Transverse colon (tissue), 3 donors: ENCODE results near the gene SLC22A1.

ENCODE experiments used
- EP300 ChIP-seq: sonication (generic); formaldehyde crosslinking; IDR thresholded peaks from one replicate; pipeline ENCODE4 v1.6.1; 2017; ENCODE audit warnings: antibody characterized with exemption, low read depth
- POLR2A ChIP-seq: fragments of 450-650 bp; IDR thresholded peaks from one replicate; pipeline ENCODE4 v1.6.1; 2016; ENCODE audit warnings: antibody characterized with exemption, mild to moderate bottlenecking, moderate library complexity
- TF ChIP-seq, protein P1 (sequence below), 5 experiments: fragments of 200-600 bp in 3 of 5; fragments of 450-650 bp in 2 of 5; sonication (generic) in 3 of 5; IDR thresholded peaks; 1 replicate in 2 of 5; 2 replicates in 3 of 5; pipeline ENCODE4 v1.5.1; 2016 to 2017; ENCODE audit warnings: antibody characterized with exemption in 5 of 5, inconsistent platforms in 3 of 5, mild to moderate bottlenecking in 2 of 5, moderate library complexity in 1 of 5

DNA sequence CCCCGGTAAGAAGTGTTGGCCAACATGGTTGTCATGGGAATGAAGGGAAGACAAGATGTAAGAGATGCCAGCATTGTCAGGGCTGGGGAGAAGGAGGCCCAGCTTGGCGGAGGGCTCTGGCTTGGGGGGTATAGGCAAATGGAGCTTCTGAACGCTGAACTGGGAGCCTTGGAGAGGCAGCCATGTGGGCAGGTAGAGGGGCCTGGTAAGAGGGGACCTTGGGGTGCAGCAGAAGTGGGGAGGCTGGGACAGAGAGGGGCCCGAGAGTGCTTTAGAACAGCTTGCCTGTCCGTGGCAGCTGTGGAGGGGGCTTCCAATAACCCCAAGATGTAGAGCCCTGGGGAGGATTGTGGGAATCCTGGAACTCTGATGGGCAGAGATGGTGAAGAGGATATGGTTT, 3.0 kb downstream of the SLC22A1 start:
- TF ChIP-seq, protein P1, sequence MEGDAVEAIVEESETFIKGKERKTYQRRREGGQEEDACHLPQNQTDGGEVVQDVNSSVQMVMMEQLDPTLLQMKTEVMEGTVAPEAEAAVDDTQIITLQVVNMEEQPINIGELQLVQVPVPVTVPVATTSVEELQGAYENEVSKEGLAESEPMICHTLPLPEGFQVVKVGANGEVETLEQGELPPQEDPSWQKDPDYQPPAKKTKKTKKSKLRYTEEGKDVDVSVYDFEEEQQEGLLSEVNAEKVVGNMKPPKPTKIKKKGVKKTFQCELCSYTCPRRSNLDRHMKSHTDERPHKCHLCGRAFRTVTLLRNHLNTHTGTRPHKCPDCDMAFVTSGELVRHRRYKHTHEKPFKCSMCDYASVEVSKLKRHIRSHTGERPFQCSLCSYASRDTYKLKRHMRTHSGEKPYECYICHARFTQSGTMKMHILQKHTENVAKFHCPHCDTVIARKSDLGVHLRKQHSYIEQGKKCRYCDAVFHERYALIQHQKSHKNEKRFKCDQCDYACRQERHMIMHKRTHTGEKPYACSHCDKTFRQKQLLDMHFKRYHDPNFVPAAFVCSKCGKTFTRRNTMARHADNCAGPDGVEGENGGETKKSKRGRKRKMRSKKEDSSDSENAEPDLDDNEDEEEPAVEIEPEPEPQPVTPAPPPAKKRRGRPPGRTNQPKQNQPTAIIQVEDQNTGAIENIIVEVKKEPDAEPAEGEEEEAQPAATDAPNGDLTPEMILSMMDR (IDR thresholded peaks at IDR 0.05), result no peak
- TF ChIP-seq EP300 (no peak), POLR2A (no peak)
